CD4-positive, alpha-beta T cell treated with Interleukin-15 for 1 hour (primary cell): ENCODE results near the gene WDR75.
"Not testable (repeated sequence)": the region's sequence is repeated elsewhere in the genome, so short reads cannot be mapped to it uniquely, and the experiment has no call there.

Experiments used
- DNase-seq: peaks from one replicate; pipeline ENCODE4 v3.0.0-alpha.2; 2020

WDR75 gene

DNA sequence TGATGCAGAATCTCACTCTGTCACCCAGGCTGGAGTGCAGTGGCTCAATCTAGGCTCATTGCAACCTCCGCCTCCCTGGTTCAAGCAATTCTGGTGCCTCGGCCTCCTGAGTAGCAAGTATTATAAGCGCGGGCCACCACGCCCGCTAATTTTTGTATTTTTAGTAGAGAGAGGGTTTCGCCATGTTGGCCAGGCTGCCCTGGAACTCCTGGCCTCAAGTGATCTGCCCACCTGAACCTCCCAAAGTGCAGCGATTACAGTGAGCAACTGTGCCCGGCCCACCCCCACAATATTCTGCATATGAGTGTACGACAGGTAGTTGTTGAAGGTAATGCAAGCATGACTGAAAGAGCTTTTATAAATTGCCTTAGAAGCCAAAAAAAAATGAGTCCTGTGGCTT is 1.2 kb downstream of the WDR75 start:
- DNase-seq: no peak

GRCh38 chr2:189444322-189444721 is 3.0 kb downstream of the WDR75 start:
- DNase-seq: no peak

- DNase-seq: no peak
Measured at GRCh38 chr2:189446780-189447179, 5.5 kb downstream of the WDR75 start.

DNA sequence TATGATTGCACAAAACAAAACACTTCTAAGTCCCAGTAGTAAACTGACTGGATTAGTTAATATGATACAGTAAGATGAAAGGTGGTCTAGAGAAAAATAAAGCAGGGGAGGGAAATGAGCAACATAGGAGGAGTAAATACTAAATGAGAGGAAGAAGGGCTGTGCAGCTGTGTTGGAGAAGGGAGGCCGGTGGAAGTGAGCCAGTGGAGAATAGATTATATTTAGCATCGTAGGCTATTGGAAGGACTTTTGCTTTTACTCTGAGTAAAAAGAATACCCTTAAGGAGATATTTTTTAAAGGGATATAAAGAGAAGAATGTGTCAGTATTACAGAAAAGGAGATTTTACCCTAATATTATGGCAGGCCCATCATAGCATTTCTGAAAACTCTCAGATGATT is 12.7 kb downstream of the WDR75 start:
- DNase-seq: no peak

DNA sequence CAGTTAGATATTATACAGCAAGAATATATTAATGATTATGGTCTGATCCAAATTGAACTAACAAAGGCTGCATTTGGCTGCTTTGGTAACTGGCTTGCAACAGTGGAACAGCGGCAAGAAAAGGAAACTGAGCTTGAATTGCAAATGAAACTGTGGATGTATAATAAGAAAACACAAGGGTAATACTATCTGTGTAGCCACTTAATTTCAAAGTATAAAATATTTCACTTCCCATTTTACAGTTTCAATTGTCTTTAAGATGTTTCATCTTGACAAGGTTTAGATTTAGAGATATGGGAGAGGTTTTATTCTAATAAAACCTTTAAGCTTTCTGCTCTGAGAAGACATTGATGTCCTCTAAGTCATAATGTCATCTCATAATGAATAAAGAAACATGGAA is 23.8 kb downstream of the WDR75 start:
- no peak for DNase-seq

GRCh38 chr2:189465478-189465877 is 24.2 kb downstream of the WDR75 start:
- no peak for DNase-seq

DNA sequence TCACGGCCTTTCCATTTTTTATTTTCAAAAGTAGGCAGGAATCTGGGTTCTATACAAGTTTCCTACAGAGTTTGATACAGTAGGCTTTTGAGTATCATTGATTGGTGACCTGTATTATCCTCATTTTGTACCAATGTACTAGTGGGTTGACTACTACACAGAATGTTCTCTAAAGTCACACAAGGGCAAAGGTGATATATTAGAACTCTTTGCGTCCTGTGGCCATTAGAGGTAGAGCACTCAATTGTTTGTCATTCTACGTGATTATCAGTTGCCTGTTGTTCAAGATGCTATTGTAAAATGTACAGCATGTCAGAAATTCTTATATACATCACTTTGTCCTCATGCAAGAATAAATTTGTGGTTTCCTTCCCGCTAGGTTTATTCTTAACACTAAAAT is 24.8 kb downstream of the WDR75 start:
- no peak for DNase-seq

GRCh38 chr2:189466656-189467055 is 25.4 kb downstream of the WDR75 start:
- no peak for DNase-seq

- DNase-seq: no peak
Measured at GRCh38 chr2:189467160-189467559, 25.9 kb downstream of the WDR75 start.

DNA sequence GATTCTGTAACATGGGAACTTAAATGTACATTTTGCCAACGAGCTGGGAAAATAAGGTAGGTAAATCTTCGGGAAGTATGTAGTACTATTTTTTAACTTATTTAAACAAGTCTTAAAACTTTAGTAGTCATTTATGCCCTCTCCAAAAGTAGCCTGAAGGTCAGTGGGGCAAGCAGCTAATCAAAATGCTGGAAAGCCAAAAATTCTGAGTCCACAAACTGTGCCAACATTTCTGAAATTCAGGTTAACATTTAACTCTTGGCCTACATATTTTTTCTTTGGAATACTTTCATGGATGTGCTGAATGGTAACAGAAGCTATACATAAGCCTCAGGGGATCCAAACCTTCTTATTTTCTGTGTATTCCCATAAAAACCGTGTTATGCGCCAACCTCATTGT is 26.3 kb downstream of the WDR75 start:
- no peak for DNase-seq

GRCh38 chr2:189474526-189474925 is 33.3 kb downstream of the WDR75 start:
- DNase-seq: no peak

- no peak for DNase-seq
Measured at GRCh38 chr2:189477756-189478155, 36.5 kb downstream of the WDR75 start.

DNA sequence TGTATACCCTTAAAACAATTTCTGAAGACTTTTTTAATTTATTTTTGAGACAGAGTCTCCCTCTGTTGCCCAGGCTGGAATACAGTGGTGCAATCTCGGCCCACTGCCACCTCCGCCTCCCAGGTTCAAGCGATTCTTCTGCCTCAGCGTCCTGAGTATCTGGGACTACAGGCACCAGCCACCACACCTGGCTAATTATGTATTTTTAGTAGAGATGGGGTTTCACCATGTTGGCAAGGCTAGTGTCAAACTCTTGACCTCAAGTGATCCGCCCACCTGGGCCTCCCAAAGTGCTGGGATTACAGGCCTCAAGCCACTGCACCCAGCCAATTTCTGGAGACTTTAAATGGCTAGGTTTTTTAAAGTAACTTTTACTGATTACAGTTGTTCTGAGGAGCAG is 37.0 kb downstream of the WDR75 start:
- not testable (repeated sequence) for DNase-seq

DNA sequence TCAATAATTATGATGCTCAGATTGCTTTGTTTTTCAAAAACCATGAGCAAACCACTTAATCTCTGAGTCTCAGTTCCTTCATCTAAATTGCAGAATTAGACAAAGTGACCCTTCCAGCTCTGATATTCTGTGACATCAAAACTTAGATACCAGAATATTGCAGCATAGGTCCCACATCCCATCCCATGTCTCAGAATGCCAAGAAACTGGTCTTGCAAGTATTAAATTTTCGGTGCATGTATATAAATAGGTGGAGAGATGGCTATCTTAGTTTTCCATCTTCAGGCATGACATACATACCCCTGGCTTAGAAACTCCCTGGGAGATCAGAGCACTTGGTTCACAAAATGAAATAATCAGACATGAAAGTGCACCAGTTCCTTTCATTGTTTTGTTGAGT is 39.8 kb downstream of the WDR75 start:
- DNase-seq: no peak

GRCh38 chr2:189483571-189483970 is 42.3 kb downstream of the WDR75 start:
- no peak for DNase-seq

DNA sequence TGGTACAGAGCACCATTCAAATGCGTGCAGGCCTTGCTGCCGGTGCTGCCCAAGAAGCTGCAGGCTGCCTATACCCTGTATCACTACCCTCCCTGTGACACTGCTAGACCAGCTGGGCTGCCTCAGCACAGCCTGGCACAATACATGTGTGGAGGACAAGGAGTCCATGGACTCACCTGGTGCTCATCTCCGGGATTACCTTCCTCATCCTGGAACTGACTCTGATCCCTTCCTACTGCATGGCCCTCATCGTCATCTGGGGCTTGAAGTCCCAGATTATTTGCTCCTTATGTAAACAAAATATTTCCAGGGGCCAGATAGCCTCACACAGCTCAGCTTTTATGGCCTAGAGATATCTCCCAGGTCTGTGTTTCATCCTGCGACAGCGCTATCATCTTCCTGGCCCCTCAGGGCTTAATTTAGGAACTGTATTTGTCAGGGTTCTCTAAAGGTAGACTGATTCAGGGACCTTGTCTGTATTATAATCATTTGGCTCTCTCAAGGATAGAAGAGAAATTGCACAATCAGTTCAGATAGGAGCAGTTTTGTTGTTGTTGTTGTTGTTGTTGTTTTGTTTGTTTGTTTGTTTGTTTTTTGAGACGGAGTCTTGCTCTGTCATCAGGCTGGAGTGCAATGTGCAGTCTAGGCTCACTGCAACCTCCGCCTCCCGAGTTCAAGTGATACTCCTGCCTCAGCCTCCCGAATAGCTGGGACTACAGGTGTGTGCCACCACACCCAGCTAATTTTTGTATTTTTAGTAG is 42.9 kb downstream of the WDR75 start:
- DNase-seq: no peak

GRCh38 chr2:189485146-189485545 is 43.9 kb downstream of the WDR75 start:
- DNase-seq: no peak

DNA sequence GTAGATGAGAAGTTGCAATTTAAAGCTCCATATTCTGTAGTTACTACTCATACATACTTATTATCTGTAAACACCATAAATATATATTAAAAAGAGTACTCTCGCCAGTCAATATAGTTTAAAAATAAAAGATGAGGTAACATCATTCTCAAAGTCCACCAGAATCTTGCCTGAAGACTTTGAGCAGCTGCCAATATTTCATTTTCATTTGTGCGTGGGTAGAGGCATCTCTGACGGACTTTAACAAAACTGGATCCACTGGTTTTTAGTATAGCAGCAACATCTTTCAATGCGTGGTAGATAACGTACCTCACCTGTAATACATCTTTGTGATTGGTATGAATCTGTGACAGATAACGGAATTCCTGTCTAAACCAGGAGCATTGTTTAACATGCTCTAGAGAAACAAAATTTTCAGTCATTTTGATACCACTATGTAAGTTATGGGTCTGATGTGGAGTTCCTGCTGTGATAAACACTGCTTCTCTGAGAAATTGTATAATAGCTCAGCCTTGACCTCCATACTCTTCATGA is 45.0 kb downstream of the WDR75 start:
- no peak for DNase-seq

GRCh38 chr2:189487283-189488007 is 46.2 kb downstream of the WDR75 start:
- no peak for DNase-seq

- no peak for DNase-seq
Measured at GRCh38 chr2:189488008-189488310, 46.7 kb downstream of the WDR75 start.

GRCh38 chr2:189492451-189492850 is 51.2 kb downstream of the WDR75 start:
- no peak for DNase-seq

GRCh38 chr2:189498205-189498604 is 56.9 kb downstream of the WDR75 start:
- no peak for DNase-seq

GRCh38 chr2:189499137-189499536 is 57.9 kb downstream of the WDR75 start:
- no peak for DNase-seq

DNA sequence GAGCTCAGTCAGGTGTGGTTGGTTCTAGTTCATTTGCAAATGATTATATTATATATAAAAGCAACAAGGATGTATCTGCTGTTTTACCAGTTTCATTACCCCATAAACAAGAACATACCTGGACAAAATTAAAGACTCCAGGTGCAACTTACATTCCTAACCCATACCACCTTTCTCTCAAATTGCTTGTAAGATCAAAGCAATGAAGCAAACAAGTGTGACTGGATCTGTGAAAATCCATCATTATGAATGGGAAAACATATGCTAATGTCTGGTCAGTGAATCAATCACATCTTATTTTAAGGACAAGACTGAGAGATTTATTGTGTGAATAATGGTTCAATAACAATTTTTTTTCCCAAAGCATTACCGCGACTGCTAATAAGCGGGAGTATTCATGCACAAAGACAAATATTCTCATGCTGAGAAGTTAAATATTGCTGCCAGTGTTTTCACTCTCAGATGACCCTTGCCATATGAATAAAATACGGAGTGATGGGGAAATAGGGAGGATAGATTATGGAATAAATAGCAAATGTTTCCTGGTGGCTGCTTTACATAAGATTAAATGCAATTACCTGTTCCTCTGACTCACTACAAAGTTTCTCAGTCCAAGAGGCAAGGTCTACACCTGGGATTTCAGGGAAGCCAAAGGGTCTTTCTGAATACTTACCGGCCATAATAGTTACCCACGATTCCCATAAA is 59.3 kb downstream of the WDR75 start:
- no peak for DNase-seq
